IPS-11a (cell line): Measurements from ENCODE around the gene PSMB5.

Experiments
- H3K4me3 ChIP-seq: one replicate; pipeline ENCODE4 v1.5.1; 2013; ENCODE audit warnings: low read depth, low read length, control low read depth

The PSMB5 gene

GRCh38 chr14:22976620-22977433, 57.9 kb downstream of the PSMB5 start:
- no peak overlapping the region for H3K4me3 ChIP-seq
